ENCODE results near the gene HYCC2. TPM values are rescaled to one million over a fixed set of nuclear protein-coding genes. Genes with fewer than 3 reads are reported as not detected.

The HYCC2 gene
- total and polyA plus RNA-seq, 2 of the 8 experiments (the other 6 are each of a cell fraction or from before 2014, with no cell fraction given), result 0.86 to 8.0 TPM

- no peak for TF ChIP-seq ATF2 (IDR thresholded peaks at IDR 0.05; ENCODE audit: low read length)
Measured at GRCh38 chr2:201021914-201022313, 49.6 kb downstream of the HYCC2 start (continued).

Small RNAs within 50 kb of the gene (small RNA-seq; reads per million reads assigned to genes)
- gene RNU6-1206P (ENCODE audit: insufficient read depth), result not detected

Other genes with a start within 250 kb of the HYCC2 start
- 33.9 and 35.2 TPM in 2 replicates for gene CLK1, start 207.0 kb downstream of the HYCC2 start, total RNA-seq (2021; fragmentation: NEBNext Ultra II Directional; extraction: Animal tissue kit (Norgen Biotek cat#: 25700))
- 9.7 and 22.3 TPM in 2 replicates for gene CLK1, start 207.0 kb downstream of the HYCC2 start, polyA plus RNA-seq (2011; rRNA removed)
- 30.4 and 34.1 TPM in 2 replicates for gene PPIL3, start 182.6 kb downstream of the HYCC2 start, total RNA-seq (2021; fragmentation: NEBNext Ultra II Directional; extraction: Animal tissue kit (Norgen Biotek cat#: 25700))
- 26.1 and 48.7 TPM in 2 replicates for gene PPIL3, start 182.6 kb downstream of the HYCC2 start, polyA plus RNA-seq (2011; rRNA removed)
- 63.4 and 65.1 TPM in 2 replicates for gene NIF3L1, start 182.3 kb downstream of the HYCC2 start, total RNA-seq (2021; fragmentation: NEBNext Ultra II Directional; extraction: Animal tissue kit (Norgen Biotek cat#: 25700))
- gene NIF3L1, start 182.3 kb downstream of the HYCC2 start, polyA plus RNA-seq (2011; rRNA removed), result 94.9 and 126 TPM in 2 replicates
- 82.3 and 89.8 TPM in 2 replicates for gene ORC2, start 108.0 kb downstream of the HYCC2 start, total RNA-seq (2021; fragmentation: NEBNext Ultra II Directional; extraction: Animal tissue kit (Norgen Biotek cat#: 25700))
- 4.8 and 7.1 TPM in 2 replicates for gene ORC2, start 108.0 kb downstream of the HYCC2 start, polyA plus RNA-seq (2011; rRNA removed)
- gene NDUFB3, start 330 bp upstream of the HYCC2 start, total RNA-seq (2021; fragmentation: NEBNext Ultra II Directional; extraction: Animal tissue kit (Norgen Biotek cat#: 25700)), result 55.3 and 57.5 TPM in 2 replicates
- gene NDUFB3, start 330 bp upstream of the HYCC2 start, polyA plus RNA-seq (2011; rRNA removed), result 15.5 and 38.2 TPM in 2 replicates
- 1.1 and 1.6 TPM in 2 replicates for gene CFLAR, start 44.5 kb upstream of the HYCC2 start, total RNA-seq (2021; fragmentation: NEBNext Ultra II Directional; extraction: Animal tissue kit (Norgen Biotek cat#: 25700))
- 3.8 and 3.9 TPM in 2 replicates for gene CFLAR, start 44.5 kb upstream of the HYCC2 start, polyA plus RNA-seq (2011; rRNA removed)
- 4.0 and 4.2 TPM in 2 replicates for gene CASP10, start 111.5 kb upstream of the HYCC2 start, total RNA-seq (2021; fragmentation: NEBNext Ultra II Directional; extraction: Animal tissue kit (Norgen Biotek cat#: 25700))
- 2.0 and 2.3 TPM in 2 replicates for gene CASP10, start 111.5 kb upstream of the HYCC2 start, polyA plus RNA-seq (2011; rRNA removed)
- gene CASP8, start 188.9 kb upstream of the HYCC2 start, total RNA-seq (2021; fragmentation: NEBNext Ultra II Directional; extraction: Animal tissue kit (Norgen Biotek cat#: 25700)), result 3.6 and 3.7 TPM in 2 replicates
- gene CASP8, start 188.9 kb upstream of the HYCC2 start, polyA plus RNA-seq (2011; rRNA removed), result 2.3 and 2.8 TPM in 2 replicates

Data from H1 (cell line).